IMR-90 (cell line): ENCODE data around the gene CLCN5. TPM values are rescaled to one million over a fixed set of nuclear protein-coding genes. Genes with fewer than 3 reads are reported as not detected.
A peak's percentile ranks its signal among the peaks of the same experiment; 100 is the strongest.

Source experiments
- ATAC-seq: fragments of 200-7000 bp; cut with Tn5 transposase; 2 replicates; pipeline ENCODE4 v1.9.1; 2020; ENCODE audit warnings: low read depth, mild to moderate bottlenecking, moderate library complexity
- BruUV-seq: library from RNA; stranded (reverse); fragments of 400-500 nt; replicated peaks from 2 replicates; lab custom pipeline; 2021; lab: Mats Ljungman, UMichigan
- CTCF ChIA-PET: fragments of 300-600 bp; formaldehyde crosslinking; extraction: SDS; loops from one replicate; lab custom pipeline; 2021; ENCODE audit warnings: antibody characterized with exemption; lab: Yijun Ruan, JAX
- POLR2A ChIA-PET: fragments of 300-600 bp; sonication (Branson Sonifier 250); formaldehyde crosslinking; loops from one replicate; lab custom pipeline; 2022; ENCODE audit warnings: antibody characterized with exemption; ENCODE audit not compliant: unreplicated experiment; lab: Charles Lee
- DNase-seq: peaks from one replicate; pipeline ENCODE4 v3.0.0; 2013
- H2AFZ ChIP-seq: replicated peaks from 2 replicates; pipeline ENCODE3; 2013; ENCODE audit warnings: low read length, mild to moderate bottlenecking; ENCODE audit not compliant: poor library complexity
- H2AK5ac ChIP-seq: 2 replicates; pipeline ENCODE4 v1.6.1; 2013; ENCODE audit warnings: low read depth, low read length, inconsistent platforms
- H2AK9ac ChIP-seq: replicated peaks from 2 replicates; pipeline ENCODE3; 2013; ENCODE audit warnings: mild to moderate bottlenecking, low read depth, low read length, moderate library complexity; ENCODE audit not compliant: poor library complexity
- H2BK120ac ChIP-seq: 2 replicates; pipeline ENCODE4 v1.6.1; 2013; ENCODE audit warnings: low read depth, low read length, inconsistent platforms
- H2BK15ac ChIP-seq: 3 replicates; pipeline ENCODE4 v1.6.1; 2013; ENCODE audit warnings: low read depth, low read length, inconsistent platforms
- H2BK20ac ChIP-seq: 2 replicates; pipeline ENCODE4 v1.6.1; 2013; ENCODE audit warnings: low read depth, mild to moderate bottlenecking, inconsistent platforms, low read length, moderate library complexity
- H2BK5ac ChIP-seq: 2 replicates; pipeline ENCODE4 v1.6.1; 2013; ENCODE audit warnings: mild to moderate bottlenecking, low read depth, low read length, inconsistent platforms; ENCODE audit not compliant: poor library complexity, severe bottlenecking
- H3K14ac ChIP-seq: replicated peaks from 2 replicates; pipeline ENCODE4 v1.6.1; 2013; ENCODE audit warnings: low read depth, low read length, inconsistent platforms
- H3K18ac ChIP-seq: 2 replicates; pipeline ENCODE4 v1.6.1; 2013; ENCODE audit warnings: low read depth, low read length, control low read depth
- H3K23ac ChIP-seq: 2 replicates; pipeline ENCODE4 v1.6.1; 2013; ENCODE audit warnings: low read depth, low read length, inconsistent platforms
- H3K27ac ChIP-seq: 2 replicates; pipeline ENCODE4 v1.5.1; 2013; ENCODE audit warnings: mild to moderate bottlenecking, control low read depth, low read length; ENCODE audit not compliant: insufficient read depth
- H3K27me3 ChIP-seq: 2 replicates; pipeline ENCODE4 v1.6.1; 2013; ENCODE audit warnings: low read length; ENCODE audit not compliant: control insufficient read depth, insufficient read depth
- H3K36me3 ChIP-seq: 2 replicates; pipeline ENCODE4 v1.6.1; 2013; ENCODE audit warnings: low read length, mixed read lengths; ENCODE audit not compliant: control insufficient read depth, insufficient read depth
- H3K4ac ChIP-seq: 2 replicates; pipeline ENCODE4 v1.6.1; 2013; ENCODE audit warnings: low read depth, low read length, inconsistent platforms
- H3K4me1 ChIP-seq: 2 replicates; pipeline ENCODE4 v1.6.1; 2013; ENCODE audit warnings: low read length, mixed read lengths; ENCODE audit not compliant: control insufficient read depth, insufficient read depth
- H3K4me2 ChIP-seq: 2 replicates; pipeline ENCODE4 v1.6.1; 2013; ENCODE audit warnings: low read depth, mild to moderate bottlenecking, control low read depth, low read length, moderate library complexity
- H3K4me3 ChIP-seq: 2 replicates; pipeline ENCODE4 v1.5.1; 2013; ENCODE audit warnings: low read depth, mild to moderate bottlenecking, control low read depth, low read length, moderate library complexity; ENCODE audit not compliant: insufficient read depth
- H3K56ac ChIP-seq: 2 replicates; pipeline ENCODE4 v1.6.1; 2013; ENCODE audit warnings: low read length, inconsistent platforms; ENCODE audit not compliant: insufficient read depth; ENCODE audit errors: extremely low read depth
- H3K79me1 ChIP-seq, 2 experiments: 2 replicates each; pipeline ENCODE4 v1.6.1; 2013; ENCODE audit warnings: low read length in 2 of 2, inconsistent platforms in 1 of 2, low read depth in 1 of 2
- H3K9ac ChIP-seq: 2 replicates; pipeline ENCODE4 v1.6.1; 2013; ENCODE audit warnings: low read depth, low read length, control low read depth
- H3K9me1 ChIP-seq: 2 replicates; pipeline ENCODE4 v1.6.1; 2013; ENCODE audit warnings: low read length, inconsistent platforms; ENCODE audit not compliant: insufficient read depth
- H3K9me3 ChIP-seq: 2 replicates; pipeline ENCODE4 v1.6.1; 2013; ENCODE audit warnings: low read length; ENCODE audit not compliant: control insufficient read depth, insufficient read depth
- H4K20me1 ChIP-seq: 2 replicates; pipeline ENCODE4 v1.6.1; 2013; ENCODE audit warnings: low read length, inconsistent platforms; ENCODE audit not compliant: insufficient read depth
- H4K5ac ChIP-seq: 2 replicates; pipeline ENCODE4 v1.6.1; 2013; ENCODE audit warnings: mild to moderate bottlenecking, low read depth, low read length, control low read depth
- H4K8ac ChIP-seq, 2 experiments: 2 replicates each; pipeline ENCODE4 v1.6.1; 2013; ENCODE audit warnings: low read depth in 2 of 2, low read length in 2 of 2, control low read depth in 1 of 2, inconsistent platforms in 1 of 2
- H4K91ac ChIP-seq: 2 replicates; pipeline ENCODE4 v1.6.1; 2013; ENCODE audit warnings: low read depth, low read length, inconsistent platforms; ENCODE audit not compliant: insufficient read depth
- BHLHE40 ChIP-seq: fragments of 150-350 bp; IDR thresholded peaks from 2 replicates; pipeline ENCODE4 v1.6.1; 2016; ENCODE audit warnings: mild to moderate bottlenecking, low read depth, low read length
- CEBPB ChIP-seq: IDR thresholded peaks from 2 replicates; pipeline ENCODE4 v1.6.1; 2012; ENCODE audit warnings: low read depth, low read length, improper control_type of control experiment
- CHD1 ChIP-seq: IDR thresholded peaks from 2 replicates; pipeline ENCODE4 v1.6.1; 2012; ENCODE audit warnings: low read depth, low read length, improper control_type of control experiment
- FOS ChIP-seq: fragments of 150-350 bp; IDR thresholded peaks from 2 replicates; pipeline ENCODE4 v1.6.1; 2016; ENCODE audit warnings: low read depth, low read length
- MAFK ChIP-seq: IDR thresholded peaks from 2 replicates; pipeline ENCODE4 v1.6.1; 2012; ENCODE audit warnings: low read depth, low read length, improper control_type of control experiment
- MAZ ChIP-seq: IDR thresholded peaks from 2 replicates; pipeline ENCODE4 v1.6.1; 2012; ENCODE audit warnings: low read depth, mild to moderate bottlenecking, low read length, improper control_type of control experiment, moderate library complexity, borderline replicate concordance
- MXI1 ChIP-seq: IDR thresholded peaks from 2 replicates; pipeline ENCODE4 v1.6.1; 2012; ENCODE audit warnings: low read depth, mild to moderate bottlenecking, low read length, moderate library complexity, borderline replicate concordance
- NFE2L2 ChIP-seq: fragments of 150-350 bp; IDR thresholded peaks from 2 replicates; pipeline ENCODE4 v1.6.1; 2016; ENCODE audit warnings: low read depth, mild to moderate bottlenecking, low read length
- POLR2A ChIP-seq: IDR thresholded peaks from 2 replicates; pipeline ENCODE4 v1.6.1; 2012; ENCODE audit warnings: mild to moderate bottlenecking, low read depth, low read length
- RAD21 ChIP-seq: IDR thresholded peaks from 2 replicates; pipeline ENCODE4 v1.6.1; 2012; ENCODE audit warnings: low read length, improper control_type of control experiment
- RCOR1 ChIP-seq: IDR thresholded peaks from 2 replicates; pipeline ENCODE4 v1.6.1; 2012; ENCODE audit warnings: mild to moderate bottlenecking, low read length, improper control_type of control experiment; ENCODE audit not compliant: insufficient replicate concordance
- RFX5 ChIP-seq: IDR thresholded peaks from 2 replicates; pipeline ENCODE4 v1.8.0; 2012; ENCODE audit warnings: low read depth, mild to moderate bottlenecking, low read length, moderate library complexity
- SMC3 ChIP-seq: fragments of 150-350 bp; IDR thresholded peaks from 2 replicates; pipeline ENCODE4 v1.6.1; 2016; ENCODE audit warnings: low read depth, mild to moderate bottlenecking, antibody characterized with exemption, low read length, moderate library complexity
- WGBS, 2 experiments: methylation state at CpG; one replicate each; pipeline versions ENCODE4 v1.1.5 to v1.1.7; 2013; ENCODE audit warnings: missing lambda C conversion rate in 2 of 2; ENCODE audit not compliant: insufficient read length in 1 of 2; ENCODE audit errors: extremely low coverage in 2 of 2; 5-methylcytosine and 5-hydroxymethylcytosine counted together
- dilution Hi-C: fragments of 300-500 bp; cut with HindIII; formaldehyde crosslinking; loops from one replicate; pipeline ENCODE4 v1.14.3; 2018; ENCODE audit warnings: low sequenced_read_pairs; ENCODE audit not compliant: unreplicated experiment
- in situ Hi-C: fragments of 300-500 bp; cut with MboI; formaldehyde crosslinking; loops from 3 replicates; pipeline ENCODE4 v1.14.3; 2019; ENCODE audit warnings: low sequenced_read_pairs, inconsistent platforms, mixed read lengths
- intact Hi-C: fragments of 100-400 bp; cut with micrococcal nuclease; formaldehyde crosslinking; loops from 2 replicates; pipeline ENCODE4 v1.10.0; 2022
- polyA plus RNA-seq, 3 experiments: library from polyadenylated mRNA; depleted of rRNA; stranded (reverse); fragments of >200 nt; gene quantifications; 2 replicates each; pipeline ENCODE4 v1.2.3, GENCODE V29; 2012; ENCODE audit warnings: low replicate concordance in 1 of 3
- total RNA-seq: library from RNA; depleted of rRNA; stranded (reverse); fragments of >200 nt; gene quantifications from 2 replicates; pipeline ENCODE4 v1.2.3, GENCODE V29; 2012
- TF ChIP-seq, protein P1 (sequence below): fragments of 150-350 bp; IDR thresholded peaks from 2 replicates; pipeline ENCODE4 v1.6.1; 2017; ENCODE audit warnings: mild to moderate bottlenecking, antibody characterized with exemption, low read length, low read depth
- TF ChIP-seq, protein P2 (sequence below): conservative IDR thresholded peaks from 2 replicates; pipeline ENCODE4 v1.5.1; 2012; ENCODE audit warnings: mild to moderate bottlenecking, low read depth, low read length, improper control_type of control experiment
- TF ChIP-seq, protein P3 (sequence below): fragments of 150-350 bp; IDR thresholded peaks from 2 replicates; pipeline ENCODE4 v1.6.1; 2016; ENCODE audit warnings: low read depth, mild to moderate bottlenecking, low read length, moderate library complexity, borderline replicate concordance

CLCN5 gene
- total and polyA plus RNA-seq, 2 of the 4 experiments (the other 2 are of a cell fraction): 1.4 to 5.9 TPM

DNA sequence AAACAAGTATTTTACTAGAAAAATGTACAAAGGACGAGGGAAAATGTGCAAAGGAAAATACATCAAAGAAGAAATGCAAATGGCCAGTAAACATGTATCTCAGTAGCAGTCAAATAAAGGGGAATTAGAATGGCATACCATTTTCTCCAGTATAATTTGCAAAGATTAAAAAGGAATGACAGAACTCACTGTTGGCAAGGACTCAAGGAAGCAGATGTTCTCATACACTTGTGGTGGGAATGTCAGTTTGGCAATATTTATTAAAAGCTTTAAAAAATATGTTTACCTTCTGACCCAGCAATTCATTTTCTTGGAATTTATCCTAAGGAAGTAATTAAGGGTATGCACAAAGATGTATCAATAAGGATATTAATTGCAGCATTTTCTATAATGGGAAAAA, 7.6 kb downstream of the CLCN5 start:
- Histone ChIP-seq H3K56ac (no peak overlapping the region), H3K4me2 (no peak overlapping the region), H3K4ac (no peak overlapping the region), H2BK120ac (no peak overlapping the region), H3K9me3 (no peaks in the 10 kb centered on the region), H4K91ac (no peak overlapping the region), H3K9me1 (no peaks in the 10 kb centered on the region), H3K23ac (no peak overlapping the region), H4K20me1 (no peaks in the 10 kb centered on the region), H3K36me3 (no peaks in the 10 kb centered on the region), H3K4me1 (no peaks in the 10 kb centered on the region), H2AK9ac (no peak overlapping the region), H3K18ac (no peak overlapping the region), H2AK5ac (no peak overlapping the region), H3K9ac (no peak overlapping the region), H2BK5ac (no peak overlapping the region), H3K27ac (no peak overlapping the region), H2BK20ac (no peak overlapping the region), H3K4me3 (no peak overlapping the region), H4K8ac (no peak overlapping the region), H2AFZ (no peak overlapping the region), H3K14ac (no peak overlapping the region), H3K27me3 (no peaks in the 10 kb centered on the region), H4K5ac (no peak overlapping the region), H2BK15ac (no peak overlapping the region), H3K79me1 (no peaks in the 10 kb centered on the region)
- TF ChIP-seq RAD21: no peak
- no peak for TF ChIP-seq CHD1
- no peak for TF ChIP-seq MXI1
- TF ChIP-seq MAZ: no peak
- TF ChIP-seq, protein P1, sequence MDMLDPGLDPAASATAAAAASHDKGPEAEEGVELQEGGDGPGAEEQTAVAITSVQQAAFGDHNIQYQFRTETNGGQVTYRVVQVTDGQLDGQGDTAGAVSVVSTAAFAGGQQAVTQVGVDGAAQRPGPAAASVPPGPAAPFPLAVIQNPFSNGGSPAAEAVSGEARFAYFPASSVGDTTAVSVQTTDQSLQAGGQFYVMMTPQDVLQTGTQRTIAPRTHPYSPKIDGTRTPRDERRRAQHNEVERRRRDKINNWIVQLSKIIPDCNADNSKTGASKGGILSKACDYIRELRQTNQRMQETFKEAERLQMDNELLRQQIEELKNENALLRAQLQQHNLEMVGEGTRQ: no peak
- no peak for TF ChIP-seq FOS
- no peak for TF ChIP-seq POLR2A
- TF ChIP-seq, protein P2, sequence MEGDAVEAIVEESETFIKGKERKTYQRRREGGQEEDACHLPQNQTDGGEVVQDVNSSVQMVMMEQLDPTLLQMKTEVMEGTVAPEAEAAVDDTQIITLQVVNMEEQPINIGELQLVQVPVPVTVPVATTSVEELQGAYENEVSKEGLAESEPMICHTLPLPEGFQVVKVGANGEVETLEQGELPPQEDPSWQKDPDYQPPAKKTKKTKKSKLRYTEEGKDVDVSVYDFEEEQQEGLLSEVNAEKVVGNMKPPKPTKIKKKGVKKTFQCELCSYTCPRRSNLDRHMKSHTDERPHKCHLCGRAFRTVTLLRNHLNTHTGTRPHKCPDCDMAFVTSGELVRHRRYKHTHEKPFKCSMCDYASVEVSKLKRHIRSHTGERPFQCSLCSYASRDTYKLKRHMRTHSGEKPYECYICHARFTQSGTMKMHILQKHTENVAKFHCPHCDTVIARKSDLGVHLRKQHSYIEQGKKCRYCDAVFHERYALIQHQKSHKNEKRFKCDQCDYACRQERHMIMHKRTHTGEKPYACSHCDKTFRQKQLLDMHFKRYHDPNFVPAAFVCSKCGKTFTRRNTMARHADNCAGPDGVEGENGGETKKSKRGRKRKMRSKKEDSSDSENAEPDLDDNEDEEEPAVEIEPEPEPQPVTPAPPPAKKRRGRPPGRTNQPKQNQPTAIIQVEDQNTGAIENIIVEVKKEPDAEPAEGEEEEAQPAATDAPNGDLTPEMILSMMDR: no peak
- TF ChIP-seq CEBPB: no peak
- no peak for TF ChIP-seq RFX5
- TF ChIP-seq, protein P3, sequence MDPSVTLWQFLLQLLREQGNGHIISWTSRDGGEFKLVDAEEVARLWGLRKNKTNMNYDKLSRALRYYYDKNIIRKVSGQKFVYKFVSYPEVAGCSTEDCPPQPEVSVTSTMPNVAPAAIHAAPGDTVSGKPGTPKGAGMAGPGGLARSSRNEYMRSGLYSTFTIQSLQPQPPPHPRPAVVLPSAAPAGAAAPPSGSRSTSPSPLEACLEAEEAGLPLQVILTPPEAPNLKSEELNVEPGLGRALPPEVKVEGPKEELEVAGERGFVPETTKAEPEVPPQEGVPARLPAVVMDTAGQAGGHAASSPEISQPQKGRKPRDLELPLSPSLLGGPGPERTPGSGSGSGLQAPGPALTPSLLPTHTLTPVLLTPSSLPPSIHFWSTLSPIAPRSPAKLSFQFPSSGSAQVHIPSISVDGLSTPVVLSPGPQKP: no peak
- TF ChIP-seq MAFK: no peak
- no peak for TF ChIP-seq SMC3
- TF ChIP-seq BHLHE40: no peak
- TF ChIP-seq NFE2L2: no peak
- no peak for TF ChIP-seq RCOR1
- ChIA-PET CTCF (no interaction called here), POLR2A (no interaction called here)
- no peak for ATAC-seq
- BruUV-seq: no TSS peak
- peak; percentile 34 for DNase-seq
- no CpG with 5 or more reads among the region's 1 CpG for WGBS, 2 experiments
- dilution Hi-C loops (no loop called here), intact Hi-C loops (no loop called here), in situ Hi-C loops (no loop called here)
